IMR-90 (cell line): ENCODE results near the gene MICA. TPM values are rescaled to one million over a fixed set of nuclear protein-coding genes. Genes with fewer than 3 reads are reported as not detected.

Experiments used
- ATAC-seq: fragments of 200-7000 bp; cut with Tn5 transposase; 2 replicates; pipeline ENCODE4 v1.9.1; 2020; ENCODE audit warnings: low read depth, mild to moderate bottlenecking, moderate library complexity
- BruUV-seq: library from RNA; stranded (reverse); fragments of 400-500 nt; replicated peaks from 2 replicates; lab custom pipeline; 2021; lab: Mats Ljungman, UMichigan
- CTCF ChIA-PET: fragments of 300-600 bp; formaldehyde crosslinking; extraction: SDS; loops from one replicate; lab custom pipeline; 2021; ENCODE audit warnings: antibody characterized with exemption; lab: Yijun Ruan, JAX
- POLR2A ChIA-PET: fragments of 300-600 bp; sonication (Branson Sonifier 250); formaldehyde crosslinking; loops from one replicate; lab custom pipeline; 2022; ENCODE audit warnings: antibody characterized with exemption; ENCODE audit not compliant: unreplicated experiment; lab: Charles Lee
- DNase-seq: peaks from one replicate; pipeline ENCODE4 v3.0.0; 2013
- H2AFZ ChIP-seq: replicated peaks from 2 replicates; pipeline ENCODE3; 2013; ENCODE audit warnings: low read length, mild to moderate bottlenecking; ENCODE audit not compliant: poor library complexity
- H2AK5ac ChIP-seq: 2 replicates; pipeline ENCODE4 v1.6.1; 2013; ENCODE audit warnings: low read depth, low read length, inconsistent platforms
- H2AK9ac ChIP-seq: replicated peaks from 2 replicates; pipeline ENCODE3; 2013; ENCODE audit warnings: mild to moderate bottlenecking, low read depth, low read length, moderate library complexity; ENCODE audit not compliant: poor library complexity
- H2BK120ac ChIP-seq: 2 replicates; pipeline ENCODE4 v1.6.1; 2013; ENCODE audit warnings: low read depth, low read length, inconsistent platforms
- H2BK15ac ChIP-seq: 3 replicates; pipeline ENCODE4 v1.6.1; 2013; ENCODE audit warnings: low read depth, low read length, inconsistent platforms
- H2BK20ac ChIP-seq: 2 replicates; pipeline ENCODE4 v1.6.1; 2013; ENCODE audit warnings: low read depth, mild to moderate bottlenecking, inconsistent platforms, low read length, moderate library complexity
- H2BK5ac ChIP-seq: 2 replicates; pipeline ENCODE4 v1.6.1; 2013; ENCODE audit warnings: mild to moderate bottlenecking, low read depth, low read length, inconsistent platforms; ENCODE audit not compliant: poor library complexity, severe bottlenecking
- H3K14ac ChIP-seq: replicated peaks from 2 replicates; pipeline ENCODE4 v1.6.1; 2013; ENCODE audit warnings: low read depth, low read length, inconsistent platforms
- H3K18ac ChIP-seq: 2 replicates; pipeline ENCODE4 v1.6.1; 2013; ENCODE audit warnings: low read depth, low read length, control low read depth
- H3K23ac ChIP-seq: 2 replicates; pipeline ENCODE4 v1.6.1; 2013; ENCODE audit warnings: low read depth, low read length, inconsistent platforms
- H3K27ac ChIP-seq: 2 replicates; pipeline ENCODE4 v1.5.1; 2013; ENCODE audit warnings: mild to moderate bottlenecking, control low read depth, low read length; ENCODE audit not compliant: insufficient read depth
- H3K27me3 ChIP-seq: 2 replicates; pipeline ENCODE4 v1.6.1; 2013; ENCODE audit warnings: low read length; ENCODE audit not compliant: control insufficient read depth, insufficient read depth
- H3K36me3 ChIP-seq: 2 replicates; pipeline ENCODE4 v1.6.1; 2013; ENCODE audit warnings: low read length, mixed read lengths; ENCODE audit not compliant: control insufficient read depth, insufficient read depth
- H3K4ac ChIP-seq: 2 replicates; pipeline ENCODE4 v1.6.1; 2013; ENCODE audit warnings: low read depth, low read length, inconsistent platforms
- H3K4me1 ChIP-seq: 2 replicates; pipeline ENCODE4 v1.6.1; 2013; ENCODE audit warnings: low read length, mixed read lengths; ENCODE audit not compliant: control insufficient read depth, insufficient read depth
- H3K4me2 ChIP-seq: 2 replicates; pipeline ENCODE4 v1.6.1; 2013; ENCODE audit warnings: low read depth, mild to moderate bottlenecking, control low read depth, low read length, moderate library complexity
- H3K4me3 ChIP-seq: 2 replicates; pipeline ENCODE4 v1.5.1; 2013; ENCODE audit warnings: low read depth, mild to moderate bottlenecking, control low read depth, low read length, moderate library complexity; ENCODE audit not compliant: insufficient read depth
- H3K56ac ChIP-seq: 2 replicates; pipeline ENCODE4 v1.6.1; 2013; ENCODE audit warnings: low read length, inconsistent platforms; ENCODE audit not compliant: insufficient read depth; ENCODE audit errors: extremely low read depth
- H3K79me1 ChIP-seq, 2 experiments: 2 replicates each; pipeline ENCODE4 v1.6.1; 2013; ENCODE audit warnings: low read length in 2 of 2, inconsistent platforms in 1 of 2, low read depth in 1 of 2
- H3K9ac ChIP-seq: 2 replicates; pipeline ENCODE4 v1.6.1; 2013; ENCODE audit warnings: low read depth, low read length, control low read depth
- H3K9me1 ChIP-seq: 2 replicates; pipeline ENCODE4 v1.6.1; 2013; ENCODE audit warnings: low read length, inconsistent platforms; ENCODE audit not compliant: insufficient read depth
- H3K9me3 ChIP-seq: 2 replicates; pipeline ENCODE4 v1.6.1; 2013; ENCODE audit warnings: low read length; ENCODE audit not compliant: control insufficient read depth, insufficient read depth
- H4K20me1 ChIP-seq: 2 replicates; pipeline ENCODE4 v1.6.1; 2013; ENCODE audit warnings: low read length, inconsistent platforms; ENCODE audit not compliant: insufficient read depth
- H4K5ac ChIP-seq: 2 replicates; pipeline ENCODE4 v1.6.1; 2013; ENCODE audit warnings: mild to moderate bottlenecking, low read depth, low read length, control low read depth
- H4K8ac ChIP-seq, 2 experiments: 2 replicates each; pipeline ENCODE4 v1.6.1; 2013; ENCODE audit warnings: low read depth in 2 of 2, low read length in 2 of 2, control low read depth in 1 of 2, inconsistent platforms in 1 of 2
- H4K91ac ChIP-seq: 2 replicates; pipeline ENCODE4 v1.6.1; 2013; ENCODE audit warnings: low read depth, low read length, inconsistent platforms; ENCODE audit not compliant: insufficient read depth
- BHLHE40 ChIP-seq: fragments of 150-350 bp; IDR thresholded peaks from 2 replicates; pipeline ENCODE4 v1.6.1; 2016; ENCODE audit warnings: mild to moderate bottlenecking, low read depth, low read length
- CEBPB ChIP-seq: IDR thresholded peaks from 2 replicates; pipeline ENCODE4 v1.6.1; 2012; ENCODE audit warnings: low read depth, low read length, improper control_type of control experiment
- CTCF ChIP-seq: conservative IDR thresholded peaks from 2 replicates; pipeline ENCODE4 v1.5.1; 2012; ENCODE audit warnings: mild to moderate bottlenecking, low read depth, low read length, improper control_type of control experiment
- FOS ChIP-seq: fragments of 150-350 bp; IDR thresholded peaks from 2 replicates; pipeline ENCODE4 v1.6.1; 2016; ENCODE audit warnings: low read depth, low read length
- MAZ ChIP-seq: IDR thresholded peaks from 2 replicates; pipeline ENCODE4 v1.6.1; 2012; ENCODE audit warnings: low read depth, mild to moderate bottlenecking, low read length, improper control_type of control experiment, moderate library complexity, borderline replicate concordance
- MXI1 ChIP-seq: IDR thresholded peaks from 2 replicates; pipeline ENCODE4 v1.6.1; 2012; ENCODE audit warnings: low read depth, mild to moderate bottlenecking, low read length, moderate library complexity, borderline replicate concordance
- NFE2L2 ChIP-seq: fragments of 150-350 bp; IDR thresholded peaks from 2 replicates; pipeline ENCODE4 v1.6.1; 2016; ENCODE audit warnings: low read depth, mild to moderate bottlenecking, low read length
- POLR2A ChIP-seq: IDR thresholded peaks from 2 replicates; pipeline ENCODE4 v1.6.1; 2012; ENCODE audit warnings: mild to moderate bottlenecking, low read depth, low read length
- RAD21 ChIP-seq: IDR thresholded peaks from 2 replicates; pipeline ENCODE4 v1.6.1; 2012; ENCODE audit warnings: low read length, improper control_type of control experiment
- RCOR1 ChIP-seq: IDR thresholded peaks from 2 replicates; pipeline ENCODE4 v1.6.1; 2012; ENCODE audit warnings: mild to moderate bottlenecking, low read length, improper control_type of control experiment; ENCODE audit not compliant: insufficient replicate concordance
- RFX5 ChIP-seq: IDR thresholded peaks from 2 replicates; pipeline ENCODE4 v1.8.0; 2012; ENCODE audit warnings: low read depth, mild to moderate bottlenecking, low read length, moderate library complexity
- SMC3 ChIP-seq: fragments of 150-350 bp; IDR thresholded peaks from 2 replicates; pipeline ENCODE4 v1.6.1; 2016; ENCODE audit warnings: low read depth, mild to moderate bottlenecking, antibody characterized with exemption, low read length, moderate library complexity
- WGBS, 2 experiments: methylation state at CpG; one replicate each; pipeline versions ENCODE4 v1.1.5 to v1.1.7; 2013; ENCODE audit warnings: missing lambda C conversion rate in 2 of 2; ENCODE audit not compliant: insufficient read length in 1 of 2; ENCODE audit errors: extremely low coverage in 2 of 2; 5-methylcytosine and 5-hydroxymethylcytosine counted together
- dilution Hi-C: fragments of 300-500 bp; cut with HindIII; formaldehyde crosslinking; loops from one replicate; pipeline ENCODE4 v1.14.3; 2018; ENCODE audit warnings: low sequenced_read_pairs; ENCODE audit not compliant: unreplicated experiment
- in situ Hi-C: fragments of 300-500 bp; cut with MboI; formaldehyde crosslinking; loops from 3 replicates; pipeline ENCODE4 v1.14.3; 2019; ENCODE audit warnings: low sequenced_read_pairs, inconsistent platforms, mixed read lengths
- intact Hi-C: fragments of 100-400 bp; cut with micrococcal nuclease; formaldehyde crosslinking; loops from 2 replicates; pipeline ENCODE4 v1.10.0; 2022
- polyA plus RNA-seq, 3 experiments: library from polyadenylated mRNA; depleted of rRNA; stranded (reverse); fragments of >200 nt; gene quantifications; 2 replicates each; pipeline ENCODE4 v1.2.3, GENCODE V29; 2012; ENCODE audit warnings: low replicate concordance in 1 of 3
- total RNA-seq: library from RNA; depleted of rRNA; stranded (reverse); fragments of >200 nt; gene quantifications from 2 replicates; pipeline ENCODE4 v1.2.3, GENCODE V29; 2012
- TF ChIP-seq, protein P1 (sequence below): fragments of 150-350 bp; IDR thresholded peaks from 2 replicates; pipeline ENCODE4 v1.6.1; 2017; ENCODE audit warnings: mild to moderate bottlenecking, antibody characterized with exemption, low read length, low read depth
- TF ChIP-seq, protein P2 (sequence below): fragments of 150-350 bp; IDR thresholded peaks from 2 replicates; pipeline ENCODE4 v1.6.1; 2016; ENCODE audit warnings: low read depth, mild to moderate bottlenecking, low read length, moderate library complexity, borderline replicate concordance

Gene MICA
- total and polyA plus RNA-seq, 2 of the 4 experiments (the other 2 are of a cell fraction), result 55.9 to 67.7 TPM

DNA sequence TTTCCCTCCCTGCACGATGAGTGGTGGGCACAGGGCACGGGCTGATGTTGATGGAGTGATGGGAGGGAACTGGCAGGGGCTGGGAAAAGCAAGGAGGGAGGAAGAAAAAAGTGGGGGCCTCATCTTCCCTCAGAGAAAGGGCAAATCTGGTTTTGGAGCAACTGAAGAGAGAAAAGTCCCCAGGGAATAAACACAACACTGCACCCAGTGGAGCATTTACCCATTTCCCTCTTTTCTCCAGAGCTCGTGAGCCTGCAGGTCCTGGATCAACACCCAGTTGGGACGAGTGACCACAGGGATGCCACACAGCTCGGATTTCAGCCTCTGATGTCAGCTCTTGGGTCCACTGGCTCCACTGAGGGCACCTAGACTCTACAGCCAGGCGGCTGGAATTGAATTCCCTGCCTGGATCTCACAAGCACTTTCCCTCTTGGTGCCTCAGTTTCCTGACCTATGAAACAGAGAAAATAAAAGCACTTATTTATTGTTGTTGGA is 11.4 kb downstream of the MICA start:
- Histone ChIP-seq H2AFZ (no peak overlapping the region), H3K9ac (no peak overlapping the region), H4K91ac (no peak overlapping the region), H3K4me1 (no peaks in the 10 kb centered on the region), H3K4me3 (no peak overlapping the region), H3K36me3 (peaks cover 43% of the 10 kb centered on the region), H4K5ac (no peak overlapping the region), H3K9me3 (no peaks in the 10 kb centered on the region), H3K27ac (no peak overlapping the region), H2BK120ac (no peak overlapping the region), H3K27me3 (no peaks in the 10 kb centered on the region), H2BK15ac (no peak overlapping the region), H3K9me1 (peaks cover 9% of the 10 kb centered on the region; the same call in 1 of the 2 replicates), H2BK20ac (no peak overlapping the region), H3K14ac (no peak overlapping the region), H2AK5ac (no peak overlapping the region), H3K4ac (no peak overlapping the region), H2BK5ac (no peak overlapping the region), H2AK9ac (no peak overlapping the region), H3K79me1 (peaks cover 4 to 34% of the 10 kb centered on the region in 2 experiments; a peak in 3 of 4 replicates), H3K18ac (no peak overlapping the region), H3K56ac (no peak overlapping the region), H3K4me2 (no peak overlapping the region), H4K20me1 (peaks cover 16% of the 10 kb centered on the region), H3K23ac (no peak overlapping the region), H4K8ac (no peak overlapping the region)
- intact Hi-C loops (no loop called here), dilution Hi-C loops (no loop called here), in situ Hi-C loops (no loop called here)
- POLR2A ChIA-PET, result no interaction called here
- no peak for ATAC-seq
- DNase-seq, result no peak
- CTCF ChIA-PET, result no interaction called here
- TF ChIP-seq, protein P1, sequence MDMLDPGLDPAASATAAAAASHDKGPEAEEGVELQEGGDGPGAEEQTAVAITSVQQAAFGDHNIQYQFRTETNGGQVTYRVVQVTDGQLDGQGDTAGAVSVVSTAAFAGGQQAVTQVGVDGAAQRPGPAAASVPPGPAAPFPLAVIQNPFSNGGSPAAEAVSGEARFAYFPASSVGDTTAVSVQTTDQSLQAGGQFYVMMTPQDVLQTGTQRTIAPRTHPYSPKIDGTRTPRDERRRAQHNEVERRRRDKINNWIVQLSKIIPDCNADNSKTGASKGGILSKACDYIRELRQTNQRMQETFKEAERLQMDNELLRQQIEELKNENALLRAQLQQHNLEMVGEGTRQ, result no peak
- TF ChIP-seq CEBPB, result no peak
- TF ChIP-seq RAD21, result no peak
- TF ChIP-seq POLR2A, result no peak
- no peak for TF ChIP-seq FOS
- no peak for TF ChIP-seq CTCF
- no peak for TF ChIP-seq BHLHE40
- TF ChIP-seq SMC3, result no peak
- TF ChIP-seq RFX5, result no peak
- no peak for TF ChIP-seq MXI1
- TF ChIP-seq NFE2L2, result no peak
- TF ChIP-seq RCOR1, result no peak
- TF ChIP-seq, protein P2, sequence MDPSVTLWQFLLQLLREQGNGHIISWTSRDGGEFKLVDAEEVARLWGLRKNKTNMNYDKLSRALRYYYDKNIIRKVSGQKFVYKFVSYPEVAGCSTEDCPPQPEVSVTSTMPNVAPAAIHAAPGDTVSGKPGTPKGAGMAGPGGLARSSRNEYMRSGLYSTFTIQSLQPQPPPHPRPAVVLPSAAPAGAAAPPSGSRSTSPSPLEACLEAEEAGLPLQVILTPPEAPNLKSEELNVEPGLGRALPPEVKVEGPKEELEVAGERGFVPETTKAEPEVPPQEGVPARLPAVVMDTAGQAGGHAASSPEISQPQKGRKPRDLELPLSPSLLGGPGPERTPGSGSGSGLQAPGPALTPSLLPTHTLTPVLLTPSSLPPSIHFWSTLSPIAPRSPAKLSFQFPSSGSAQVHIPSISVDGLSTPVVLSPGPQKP, result no peak
- no peak for TF ChIP-seq MAZ
- 48% methylated on average over 3 of the region's 6 CpGs; no CpG with 5 or more reads in 1 of the 2 experiments for WGBS, 2 experiments
- no TSS peak for BruUV-seq
